GM23338 (cell line): Measurements from ENCODE around the gene UBE2A.
A peak's percentile ranks its signal among the peaks of the same experiment; 100 is the strongest.

Experiments
- EZH2 ChIP-seq: fragments of 200-600 bp; sonication (generic); IDR thresholded peaks from one replicate; pipeline ENCODE4 v1.8.0; 2017; ENCODE audit warnings: antibody characterized with exemption, mild to moderate bottlenecking, low read depth; ENCODE audit not compliant: unreplicated experiment
- EZH2phosphoT487 ChIP-seq: fragments of 200-600 bp; sonication (generic); IDR thresholded peaks from one replicate; pipeline ENCODE4 v1.8.1; 2018; ENCODE audit warnings: antibody characterized with exemption; ENCODE audit not compliant: unreplicated experiment
- NANOG ChIP-seq: IDR thresholded peaks from 2 replicates; pipeline ENCODE4 v1.6.1; 2016; ENCODE audit warnings: antibody characterized with exemption, borderline replicate concordance
- POLR2AphosphoS5 ChIP-seq: IDR thresholded peaks from 2 replicates; pipeline ENCODE4 v1.6.1; 2016; ENCODE audit warnings: antibody characterized with exemption, low read depth
- REST ChIP-seq: IDR thresholded peaks from one replicate; pipeline ENCODE4 v1.6.1; 2018; ENCODE audit warnings: antibody characterized with exemption; ENCODE audit not compliant: unreplicated experiment
- TF ChIP-seq, protein P1 (sequence below), 2 experiments: fragments of 200-600 bp in 1 of 2; sonication (generic) in 1 of 2; conservative IDR thresholded peaks; 2 replicates each; pipeline versions ENCODE4 v1.5.1 to v1.6.1; 2016 to 2017; ENCODE audit warnings: antibody characterized with exemption in 2 of 2, low read depth in 2 of 2, mild to moderate bottlenecking in 2 of 2, moderate library complexity in 1 of 2

DNA sequence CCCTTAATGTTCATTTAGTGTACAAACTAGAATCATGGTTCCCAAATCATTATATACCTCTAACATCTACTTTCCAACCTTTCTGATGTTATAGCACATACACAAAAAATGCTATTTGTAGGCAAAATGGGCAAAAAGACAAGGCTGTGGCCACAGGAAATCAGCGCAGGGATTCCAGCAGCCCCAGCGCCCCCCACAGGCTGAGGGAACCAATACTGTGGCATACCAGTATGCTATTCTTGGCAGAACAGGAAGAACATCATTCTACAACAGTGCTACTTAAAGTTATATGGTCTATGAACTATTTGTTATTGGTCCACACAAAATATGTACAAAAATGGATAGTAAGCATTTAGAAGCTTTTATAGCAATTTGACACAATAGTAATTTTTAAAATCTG is 34.5 kb upstream of the UBE2A start:
- TF ChIP-seq, protein P1, sequence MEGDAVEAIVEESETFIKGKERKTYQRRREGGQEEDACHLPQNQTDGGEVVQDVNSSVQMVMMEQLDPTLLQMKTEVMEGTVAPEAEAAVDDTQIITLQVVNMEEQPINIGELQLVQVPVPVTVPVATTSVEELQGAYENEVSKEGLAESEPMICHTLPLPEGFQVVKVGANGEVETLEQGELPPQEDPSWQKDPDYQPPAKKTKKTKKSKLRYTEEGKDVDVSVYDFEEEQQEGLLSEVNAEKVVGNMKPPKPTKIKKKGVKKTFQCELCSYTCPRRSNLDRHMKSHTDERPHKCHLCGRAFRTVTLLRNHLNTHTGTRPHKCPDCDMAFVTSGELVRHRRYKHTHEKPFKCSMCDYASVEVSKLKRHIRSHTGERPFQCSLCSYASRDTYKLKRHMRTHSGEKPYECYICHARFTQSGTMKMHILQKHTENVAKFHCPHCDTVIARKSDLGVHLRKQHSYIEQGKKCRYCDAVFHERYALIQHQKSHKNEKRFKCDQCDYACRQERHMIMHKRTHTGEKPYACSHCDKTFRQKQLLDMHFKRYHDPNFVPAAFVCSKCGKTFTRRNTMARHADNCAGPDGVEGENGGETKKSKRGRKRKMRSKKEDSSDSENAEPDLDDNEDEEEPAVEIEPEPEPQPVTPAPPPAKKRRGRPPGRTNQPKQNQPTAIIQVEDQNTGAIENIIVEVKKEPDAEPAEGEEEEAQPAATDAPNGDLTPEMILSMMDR (conservative IDR thresholded peaks at IDR 0.05; ENCODE audit: low read depth in 2 of 2), result peak; percentile 48 to 58
- TF ChIP-seq EZH2phosphoT487 (no peak), REST (no peak), EZH2 (no peak), POLR2AphosphoS5 (no peak), NANOG (no peak)
